ENCODE data around the gene PBX2.

GRCh38 chr6:32212076-32212760, 22.2 kb upstream of the PBX2 start:
- TF ChIP-seq EZH2 (IDR thresholded peaks at IDR 0.05) (no peak), POLR2AphosphoS5 (IDR thresholded peaks at IDR 0.05; ENCODE audit: borderline replicate concordance, low read depth, low read length) (no peak)

All from SK-N-MC (cell line).